Astrocyte (in vitro differentiated cells and primary cell): ENCODE data around the gene NPTX2. TPM values are rescaled to one million over a fixed set of nuclear protein-coding genes. Genes with fewer than 3 reads are reported as not detected.

Experiments
- DNase-seq: peaks from one replicate; pipeline ENCODE4 v3.0.0-alpha.2; 2010; ENCODE audit warnings: low read depth
- FAIRE-seq: peaks from 2 replicates; lab custom pipeline; 2011; peaks lifted over from hg19 to GRCh38; lab: Jason Lieb, UNC
- H2AFZ ChIP-seq: 2 replicates; pipeline ENCODE4 v1.6.0; 2012; ENCODE audit warnings: low read depth, low read length, inconsistent platforms
- H3K27ac ChIP-seq: 2 replicates; pipeline ENCODE4 v1.5.1; 2011; ENCODE audit warnings: low read depth, low read length, inconsistent platforms
- H3K27me3 ChIP-seq: 2 replicates; pipeline ENCODE4 v1.6.0; 2011; ENCODE audit warnings: low read length, inconsistent platforms; ENCODE audit not compliant: insufficient read depth
- H3K36me3 ChIP-seq: 2 replicates; pipeline ENCODE4 v1.5.1; 2011; ENCODE audit warnings: low read length, inconsistent platforms; ENCODE audit not compliant: insufficient read depth
- H3K4me1 ChIP-seq: 2 replicates; pipeline ENCODE4 v1.5.1; 2011; ENCODE audit warnings: low read length, inconsistent platforms; ENCODE audit not compliant: insufficient read depth
- H3K4me2 ChIP-seq: 2 replicates; pipeline ENCODE4 v1.6.0; 2012; ENCODE audit warnings: low read length, inconsistent platforms
- H3K4me3 ChIP-seq: 2 replicates; pipeline ENCODE4 v1.5.1; 2011; ENCODE audit warnings: low read depth, mild to moderate bottlenecking, low read length, inconsistent platforms; ENCODE audit not compliant: insufficient read depth
- H3K79me2 ChIP-seq: 2 replicates; pipeline ENCODE4 v1.6.0; 2012; ENCODE audit warnings: mild to moderate bottlenecking, low read length, inconsistent platforms; ENCODE audit not compliant: insufficient read depth
- H3K9ac ChIP-seq: 2 replicates; pipeline ENCODE4 v1.6.0; 2012; ENCODE audit warnings: mild to moderate bottlenecking, low read length, inconsistent platforms
- H3K9me3 ChIP-seq: 2 replicates; pipeline ENCODE4 v1.5.1; 2012; ENCODE audit warnings: low read depth, mild to moderate bottlenecking, low read length, inconsistent platforms; ENCODE audit not compliant: insufficient read depth
- H4K20me1 ChIP-seq: 2 replicates; pipeline ENCODE4 v1.6.0; 2012; ENCODE audit warnings: low read length, inconsistent platforms; ENCODE audit not compliant: insufficient read depth
- H3K27ac Mint-ChIP-seq: one replicate; pipeline ENCODE4 v1.8.0; 2021; ENCODE audit warnings: mild to moderate bottlenecking, mixed read lengths; ENCODE audit not compliant: unreplicated experiment
- H3K27me3 Mint-ChIP-seq: one replicate; pipeline ENCODE4 v1.8.0; 2021; ENCODE audit warnings: low read depth, mixed read lengths; ENCODE audit not compliant: unreplicated experiment
- H3K36me3 Mint-ChIP-seq: one replicate; pipeline ENCODE4 v1.8.0; 2021; ENCODE audit warnings: low read depth, mixed read lengths; ENCODE audit not compliant: unreplicated experiment
- H3K4me1 Mint-ChIP-seq: one replicate; pipeline ENCODE4 v1.8.0; 2021; ENCODE audit warnings: low read depth, mixed read lengths; ENCODE audit not compliant: unreplicated experiment
- H3K4me3 Mint-ChIP-seq: one replicate; pipeline ENCODE4 v1.8.0; 2021; ENCODE audit warnings: mild to moderate bottlenecking, moderate library complexity, mixed read lengths; ENCODE audit not compliant: unreplicated experiment
- H3K9me3 Mint-ChIP-seq: one replicate; pipeline ENCODE4 v1.8.0; 2021; ENCODE audit warnings: mild to moderate bottlenecking, mixed read lengths; ENCODE audit not compliant: unreplicated experiment
- CTCF ChIP-seq: IDR thresholded peaks from 2 replicates; pipeline ENCODE4 v1.5.1; 2011; ENCODE audit warnings: low read depth, mild to moderate bottlenecking, inconsistent platforms, low read length, moderate library complexity; ENCODE audit not compliant: insufficient read depth
- EZH2 ChIP-seq: IDR thresholded peaks from 2 replicates; pipeline ENCODE4 v1.6.1; 2012; ENCODE audit warnings: mild to moderate bottlenecking, low read length, inconsistent platforms; ENCODE audit not compliant: insufficient read depth
- total RNA-seq: library from RNA; stranded (reverse); gene quantifications from 2 replicates; pipeline ENCODE4 v1.2.1, GENCODE V29; 2021

Gene NPTX2
- total RNA-seq, 1 donor from 2014 or later = 2.4 TPM

GRCh38 chr7:98622926-98623325, 5.8 kb downstream of the NPTX2 start:
- Histone ChIP-seq H4K20me1 (no peaks in the 10 kb centered on the region), H3K27ac (no peak overlapping the region), H3K36me3 (no peaks in the 10 kb centered on the region), H3K4me2 (no peak overlapping the region), H3K9me3 (no peaks in the 10 kb centered on the region), H3K27me3 (peaks cover 16% of the 10 kb centered on the region), H3K4me1 (peaks cover 7% of the 10 kb centered on the region), H3K79me2 (no peaks in the 10 kb centered on the region), H3K9ac (no peak overlapping the region), H2AFZ (no peak overlapping the region), H3K4me3 (no peak overlapping the region)
- TF ChIP-seq EZH2 (no peak), CTCF (no peak)
- peaks cover 11% of the 10 kb centered on the region for H3K4me1 Mint-ChIP-seq
- H3K9me3 Mint-ChIP-seq = peaks cover 2% of the 10 kb centered on the region
- no peak for FAIRE-seq
- H3K4me3 Mint-ChIP-seq = no peak overlapping the region
- H3K27me3 Mint-ChIP-seq = peaks cover 74% of the 10 kb centered on the region
- DNase-seq = no peak
- H3K36me3 Mint-ChIP-seq = no peaks in the 10 kb centered on the region
- no peak overlapping the region for H3K27ac Mint-ChIP-seq

GRCh38 chr7:98624846-98625420, 7.8 kb downstream of the NPTX2 start:
- no peak overlapping the region for H3K4me3 Mint-ChIP-seq
- no peaks in the 10 kb centered on the region for H3K4me1 ChIP-seq
- H3K36me3 Mint-ChIP-seq = no peaks in the 10 kb centered on the region
- no peaks in the 10 kb centered on the region for H3K9me3 ChIP-seq
- no peaks in the 10 kb centered on the region for H3K36me3 ChIP-seq
- peaks cover 5% of the 10 kb centered on the region for H3K27me3 ChIP-seq
- no peaks in the 10 kb centered on the region for H3K79me2 ChIP-seq
- peaks cover 3% of the 10 kb centered on the region for H3K4me1 Mint-ChIP-seq
- H4K20me1 ChIP-seq = no peaks in the 10 kb centered on the region
- no peak overlapping the region for H2AFZ ChIP-seq
- TF ChIP-seq EZH2 = no peak
- TF ChIP-seq CTCF = no peak
- H3K4me2 ChIP-seq = no peak overlapping the region
- FAIRE-seq = no peak
- H3K9ac ChIP-seq = no peak overlapping the region
- peaks cover 2% of the 10 kb centered on the region for H3K9me3 Mint-ChIP-seq
- H3K4me3 ChIP-seq = no peak overlapping the region
- no peak for DNase-seq
- no peak overlapping the region for H3K27ac ChIP-seq
- H3K27me3 Mint-ChIP-seq = peaks cover 63% of the 10 kb centered on the region
- no peak overlapping the region for H3K27ac Mint-ChIP-seq
